HUES6 (cell line): ENCODE results near the gene PRAMEF11.
"Not testable (repeated sequence)": the region's sequence is repeated elsewhere in the genome, so short reads cannot be mapped to it uniquely, and the experiment has no call there.

Source experiments
- H3K27ac ChIP-seq: 2 replicates; pipeline ENCODE4 v1.7.0; 2013; ENCODE audit warnings: low read depth, mild to moderate bottlenecking, low read length, inconsistent platforms
- H3K27me3 ChIP-seq: 2 replicates; pipeline ENCODE4 v1.6.1; 2013; ENCODE audit warnings: low read length; ENCODE audit not compliant: control insufficient read depth, insufficient read depth
- H3K36me3 ChIP-seq: 2 replicates; pipeline ENCODE4 v1.6.1; 2013; ENCODE audit warnings: low read length; ENCODE audit not compliant: control insufficient read depth, insufficient read depth
- H3K4me1 ChIP-seq: 2 replicates; pipeline ENCODE4 v1.6.1; 2013; ENCODE audit warnings: low read length; ENCODE audit not compliant: control insufficient read depth, insufficient read depth
- H3K4me3 ChIP-seq: 2 replicates; pipeline ENCODE4 v1.5.1; 2013; ENCODE audit warnings: low read depth, low read length
- H3K9ac ChIP-seq: one replicate; pipeline ENCODE4 v1.6.1; 2013; ENCODE audit warnings: mild to moderate bottlenecking, low read length
- H3K9me3 ChIP-seq: 2 replicates; pipeline ENCODE4 v1.6.1; 2013; ENCODE audit warnings: low read depth, low read length; ENCODE audit not compliant: control insufficient read depth, insufficient read depth

PRAMEF11 gene

GRCh38 chr1:12799730-12800129, 31.5 kb downstream of the PRAMEF11 start:
- Histone ChIP-seq H3K9ac (no peak overlapping the region), H3K36me3 (no peaks in the 10 kb centered on the region), H3K4me1 (no peaks in the 10 kb centered on the region), H3K27ac (no peak overlapping the region), H3K4me3 (no peak overlapping the region), H3K9me3 (peaks cover 13% of the 10 kb centered on the region; the same call in 1 of the 2 replicates), H3K27me3 (no peaks in the 10 kb centered on the region)

GRCh38 chr1:12798911-12799310, 32.3 kb downstream of the PRAMEF11 start:
- H3K27me3 ChIP-seq: no peaks in the 10 kb centered on the region
- H3K4me1 ChIP-seq: no peaks in the 10 kb centered on the region
- H3K9ac ChIP-seq: no peak overlapping the region
- H3K36me3 ChIP-seq: no peaks in the 10 kb centered on the region
- no peak overlapping the region for H3K27ac ChIP-seq
- peaks cover 17% of the 10 kb centered on the region; the same call in 1 of the 2 replicates for H3K9me3 ChIP-seq
- H3K4me3 ChIP-seq: no peak overlapping the region

- not testable (repeated sequence) for H3K4me1 ChIP-seq, H3K27me3 ChIP-seq, H3K9ac ChIP-seq, H3K36me3 ChIP-seq, H3K4me3 ChIP-seq, H3K27ac ChIP-seq
- peaks cover 14% of the 10 kb centered on the region; the same call in 1 of the 2 replicates for H3K9me3 ChIP-seq
Measured at GRCh38 chr1:12791097-12791496, 40.1 kb downstream of the PRAMEF11 start, which contains the start of gene PRAMEF1. PRAMEF1 (plus strand) TSS chr1:12791397; CDS start chr1:12793228, 1,831 bp downstream.

GRCh38 chr1:12784729-12785128, 46.5 kb downstream of the PRAMEF11 start:
- H3K9ac ChIP-seq, H3K4me1 ChIP-seq, H3K27me3 ChIP-seq, H3K4me3 ChIP-seq, H3K36me3 ChIP-seq, H3K27ac ChIP-seq: not testable (repeated sequence)
- H3K9me3 ChIP-seq: peaks cover 25% of the 10 kb centered on the region

GRCh38 chr1:12783783-12784182, 47.4 kb downstream of the PRAMEF11 start:
- peaks cover 25% of the 10 kb centered on the region for H3K9me3 ChIP-seq
- not testable (repeated sequence) for H3K4me1 ChIP-seq, H3K4me3 ChIP-seq, H3K27ac ChIP-seq, H3K27me3 ChIP-seq, H3K9ac ChIP-seq, H3K36me3 ChIP-seq

GRCh38 chr1:12781488-12781887, 49.7 kb downstream of the PRAMEF11 start:
- not testable (repeated sequence) for H3K36me3 ChIP-seq, H3K4me1 ChIP-seq, H3K27ac ChIP-seq, H3K4me3 ChIP-seq, H3K9ac ChIP-seq, H3K27me3 ChIP-seq
- H3K9me3 ChIP-seq: peaks cover 18% of the 10 kb centered on the region

GRCh38 chr1:12778907-12779306, 52.3 kb downstream of the PRAMEF11 start:
- Histone ChIP-seq H3K4me1 (no peaks in the 10 kb centered on the region), H3K27ac (no peak overlapping the region), H3K27me3 (no peaks in the 10 kb centered on the region)

GRCh38 chr1:12778061-12778460, 53.1 kb downstream of the PRAMEF11 start:
- Histone ChIP-seq H3K4me3 (no peak overlapping the region), H3K4me1 (no peaks in the 10 kb centered on the region), H3K27ac (no peak overlapping the region), H3K9me3 (no peaks in the 10 kb centered on the region), H3K36me3 (no peaks in the 10 kb centered on the region), H3K27me3 (no peaks in the 10 kb centered on the region), H3K9ac (no peak overlapping the region)

More at GRCh38 chr1:12778907-12779306, 52.3 kb downstream of the PRAMEF11 start:
- Histone ChIP-seq H3K9me3 (no peaks in the 10 kb centered on the region), H3K9ac (no peak overlapping the region), H3K4me3 (no peak overlapping the region), H3K36me3 (no peaks in the 10 kb centered on the region)

- no peaks in the 10 kb centered on the region for H3K4me1 ChIP-seq
- H3K27ac ChIP-seq: no peak overlapping the region
- H3K9ac ChIP-seq: no peak overlapping the region
- no peaks in the 10 kb centered on the region for H3K9me3 ChIP-seq
- H3K4me3 ChIP-seq: no peak overlapping the region
- H3K36me3 ChIP-seq: no peaks in the 10 kb centered on the region
- no peaks in the 10 kb centered on the region for H3K27me3 ChIP-seq
Measured at GRCh38 chr1:12776801-12777557, 54.2 kb downstream of the PRAMEF11 start.

GRCh38 chr1:12775443-12775842, 55.8 kb downstream of the PRAMEF11 start:
- no peaks in the 10 kb centered on the region for H3K4me1 ChIP-seq
- peaks cover under 1% of the 10 kb centered on the region; the same call in 1 of the 2 replicates for H3K27me3 ChIP-seq

GRCh38 chr1:12774801-12775345, 56.3 kb downstream of the PRAMEF11 start:
- no peak overlapping the region for H3K4me3 ChIP-seq
- no peaks in the 10 kb centered on the region for H3K4me1 ChIP-seq
- peaks cover 6% of the 10 kb centered on the region; the same call in 1 of the 2 replicates for H3K27me3 ChIP-seq
- H3K36me3 ChIP-seq: no peaks in the 10 kb centered on the region
- no peak overlapping the region for H3K27ac ChIP-seq
- H3K9ac ChIP-seq: no peak overlapping the region
- H3K9me3 ChIP-seq: no peaks in the 10 kb centered on the region

More at GRCh38 chr1:12775443-12775842, 55.8 kb downstream of the PRAMEF11 start:
- Histone ChIP-seq H3K4me3 (no peak overlapping the region), H3K9ac (no peak overlapping the region), H3K36me3 (no peaks in the 10 kb centered on the region), H3K9me3 (no peaks in the 10 kb centered on the region), H3K27ac (no peak overlapping the region)
